K562 (cell line): ENCODE results near the gene BCAS3. TPM values are rescaled to one million over a fixed set of nuclear protein-coding genes. Genes with fewer than 3 reads are reported as not detected.
"Not testable (repeated sequence)": the region's sequence is repeated elsewhere in the genome, so short reads cannot be mapped to it uniquely, and the experiment has no call there.

Experiments
- ATAC-seq: fragments of 200-7000 bp; cut with Tn5 transposase; 3 replicates; pipeline ENCODE4 v1.9.1; 2020; ENCODE audit warnings: moderate library complexity
- BruUV-seq: library from RNA; stranded (reverse); fragments of 400-500 nt; replicated peaks from 2 replicates; lab custom pipeline; 2021; lab: Mats Ljungman, UMichigan
- CTCF ChIA-PET: fragments of 300-600 bp; formaldehyde crosslinking; extraction: SDS; loops from one replicate; lab custom pipeline; 2021; ENCODE audit warnings: low intra/inter-chr PET ratio; lab: Yijun Ruan, JAX
- POLR2A ChIA-PET: fragments of 300-600, 350-650 bp; sonication (Branson Sonifier 250); formaldehyde crosslinking; extraction: SDS; loops from one replicate; lab custom pipeline; 2021; ENCODE audit warnings: antibody characterized with exemption, inconsistent platforms; lab: Yijun Ruan, JAX
- DNase-seq, 4 experiments: peaks; one replicate each; pipeline versions ENCODE4 v3.0.0 to v3.0.0-alpha.2; 2011 to 2018; ENCODE audit warnings: low spot score in 3 of 4, mixed read lengths in 3 of 4; ENCODE audit errors: extremely low read depth in 1 of 4
- FAIRE-seq: peaks from 2 replicates; lab custom pipeline; 2011; peaks lifted over from hg19 to GRCh38; lab: Jason Lieb, UNC
- H2AFZ ChIP-seq: 2 replicates; pipeline ENCODE4 v1.6.0; 2011; ENCODE audit warnings: low read depth, low read length, control low read depth, inconsistent platforms
- H3K27ac ChIP-seq: fragments of 200-600 bp; 3 replicates; pipeline ENCODE4 v1.8.0; 2011; ENCODE audit warnings: low read depth, mild to moderate bottlenecking, control low read depth, inconsistent platforms, low read length, moderate library complexity, mixed read lengths; ENCODE audit errors: extremely low read depth
- H3K27me3 ChIP-seq, 2 experiments: fragments of 300-600 bp in 1 of 2; 2 replicates in 1 of 2; 3 replicates in 1 of 2; pipeline versions ENCODE4 v1.6.0 to v1.8.0; 2011; ENCODE audit warnings: inconsistent platforms in 2 of 2, low read length in 2 of 2, mild to moderate bottlenecking in 1 of 2, mixed read lengths in 1 of 2, moderate library complexity in 1 of 2; ENCODE audit not compliant: control insufficient read depth in 2 of 2, insufficient read depth in 2 of 2
- H3K36me3 ChIP-seq: fragments of 300-600 bp; 3 replicates; pipeline ENCODE4 v1.8.0; 2011; ENCODE audit warnings: mild to moderate bottlenecking, low read length, inconsistent platforms; ENCODE audit not compliant: control insufficient read depth, insufficient read depth
- H3K4me1 ChIP-seq, 2 experiments: fragments of 200-600 bp in 1 of 2; replicated peaks in 1 of 2; 2 replicates in 1 of 2; 3 replicates in 1 of 2; pipeline versions ENCODE4 v1.5.1 to v1.8.0; 2011; ENCODE audit warnings: inconsistent platforms in 2 of 2, low read length in 2 of 2, mild to moderate bottlenecking in 1 of 2, mixed read lengths in 1 of 2, moderate library complexity in 1 of 2; ENCODE audit not compliant: control insufficient read depth in 2 of 2, insufficient read depth in 2 of 2
- H3K4me2 ChIP-seq: 2 replicates; pipeline ENCODE4 v1.6.1; 2011; ENCODE audit warnings: low read length, control low read depth, inconsistent platforms, mixed read lengths; ENCODE audit not compliant: insufficient read depth
- H3K4me3 ChIP-seq: fragments of 200-600 bp; sonication (generic), shearing (Covaris generic); 2 replicates; pipeline ENCODE4 v1.5.1; 2016; ENCODE audit warnings: control low read depth, inconsistent platforms
- H3K79me2 ChIP-seq: fragments of 200-600 bp; 3 replicates; pipeline ENCODE4 v1.8.0; 2011; ENCODE audit warnings: low read length, inconsistent platforms; ENCODE audit not compliant: control insufficient read depth, insufficient read depth
- H3K9ac ChIP-seq, 2 experiments: 2 replicates each; pipeline versions ENCODE4 v1.6.0 to v1.6.1; 2011; ENCODE audit warnings: low read depth in 2 of 2, low read length in 2 of 2, control low read depth in 1 of 2, inconsistent platforms in 1 of 2, mild to moderate bottlenecking in 1 of 2, mixed read lengths in 1 of 2; ENCODE audit not compliant: insufficient read depth in 1 of 2
- H3K9me1 ChIP-seq: one replicate; pipeline ENCODE4 v1.6.0; 2011; ENCODE audit warnings: inconsistent platforms, mild to moderate bottlenecking, low read length, moderate library complexity; ENCODE audit not compliant: control insufficient read depth, insufficient read depth
- H3K9me3 ChIP-seq: replicated peaks from 2 replicates; pipeline ENCODE4 v1.5.1; 2011; ENCODE audit warnings: low read depth, low read length, inconsistent platforms; ENCODE audit not compliant: control insufficient read depth, insufficient read depth
- H4K20me1 ChIP-seq: replicated peaks from 2 replicates; pipeline ENCODE4 v1.6.1; 2011; ENCODE audit warnings: low read length, inconsistent platforms, mixed read lengths; ENCODE audit not compliant: control insufficient read depth, insufficient read depth
- WGBS: fragments of 100-300 bp; shearing (Covaris generic); methylation state at CpG from one replicate; pipeline ENCODE4 v1.1.6; 2016; ENCODE audit warnings: low coverage, mixed read lengths; ENCODE audit not compliant: insufficient coverage; ENCODE audit errors: missing lambda C conversion rate; 5-methylcytosine and 5-hydroxymethylcytosine counted together
- in situ Hi-C: fragments of 300-500 bp; cut with MboI; formaldehyde crosslinking; loops from 4 replicates; pipeline ENCODE4 v1.15.0; 2018; ENCODE audit warnings: inconsistent platforms, mixed read lengths
- intact Hi-C: fragments of 100-400 bp; cut with micrococcal nuclease; formaldehyde crosslinking; loops from 2 replicates; pipeline ENCODE4 v1.14.2; 2022
- polyA plus RNA-seq, 8 experiments: library from polyadenylated mRNA; depleted of rRNA in 4 of 8; stranded (reverse) in 5 of 8; unstranded in 3 of 8; fragments of >200 nt; fragmentation: Nextera tagmentation in 2 of 8; fragmentation: Illumina TruSeq in 1 of 8; extraction: Ambion mirVana in 2 of 8; extraction: Trizol in 1 of 8; gene quantifications; 2 replicates each; pipeline versions ENCODE4 v1.2.1 to v1.2.3, GENCODE V29; 2011 to 2014; ENCODE audit warnings: inconsistent platforms in 1 of 8, missing spikeins in 1 of 8
- total RNA-seq, 7 experiments: library from RNA; depleted of rRNA in 6 of 7; stranded (reverse); fragments of >200 nt in 6 of 7; fragmentation: Illumina TruSeq in 2 of 7; extraction: Trizol in 2 of 7; gene quantifications; 2 replicates each; pipeline versions ENCODE4 v1.2.1 to v1.2.3, GENCODE V29; 2011 to 2021; ENCODE audit warnings: low replicate concordance in 1 of 7
- TF ChIP-seq, protein P1 (sequence below), 3 experiments: fragments of 200-800 bp in 1 of 3; fragments of 250-450 bp in 1 of 3; fragments of 450-650 bp in 1 of 3; sonication (Bioruptor Pico) in 1 of 3; sonication (Bioruptor generic) in 1 of 3; formaldehyde crosslinking in 1 of 3; IDR thresholded peaks; 2 replicates each; pipeline versions ENCODE4 v1.6.1 to v1.8.0; 2016 to 2022; ENCODE audit warnings: mild to moderate bottlenecking in 2 of 3, missing genetic modification characterization in 2 of 3, missing compliant biosample characterization in 1 of 3, moderate library complexity in 1 of 3

BCAS3 gene
- total and polyA plus RNA-seq, 9 of the 15 experiments (the other 6 are each of a cell fraction or from before 2014, with no cell fraction given): 1.9 to 5.5 (median 3.5) TPM

DNA sequence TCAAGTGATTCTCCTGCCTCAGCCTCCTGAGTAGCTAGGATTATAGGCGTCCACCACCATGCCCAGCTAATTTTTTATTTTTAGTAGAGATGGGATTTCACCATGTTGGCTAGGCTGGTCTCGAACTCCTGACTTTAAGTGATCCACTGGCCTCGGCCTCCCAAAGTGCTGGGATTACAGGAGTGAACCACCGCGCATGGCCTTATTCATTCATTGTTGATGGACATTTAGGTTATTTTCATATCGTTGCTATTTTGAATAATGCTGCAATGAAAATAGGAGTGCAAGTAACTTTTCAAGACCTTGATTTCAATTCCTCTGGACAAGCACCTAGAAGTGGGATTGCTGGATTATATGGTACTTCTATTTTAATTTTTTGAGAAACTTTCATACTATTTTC lies 752.2 kb downstream of the BCAS3 start:
- in situ Hi-C loops: loop anchor here (10.0 to 25.0 kb wide), 2 partner anchors 415 to 682 kb away; no protein-coding TSS in a partner anchor
- intact Hi-C loops: not testable (repeated sequence)

More for the DNA sequence above, 752.2 kb downstream of the BCAS3 start:
- CTCF ChIA-PET, DNase-seq, H2AFZ ChIP-seq, FAIRE-seq, H4K20me1 ChIP-seq, H3K9ac ChIP-seq, H3K9me1 ChIP-seq, H3K79me2 ChIP-seq, ATAC-seq, POLR2A ChIA-PET, H3K9me3 ChIP-seq, H3K36me3 ChIP-seq, BruUV-seq, H3K4me2 ChIP-seq, H3K27me3 ChIP-seq, H3K4me1 ChIP-seq, H3K4me3 ChIP-seq, H3K27ac ChIP-seq: not testable (repeated sequence)
- WGBS: 24% methylated on average over 6 of the region's 6 CpGs
- TF ChIP-seq, protein P1, sequence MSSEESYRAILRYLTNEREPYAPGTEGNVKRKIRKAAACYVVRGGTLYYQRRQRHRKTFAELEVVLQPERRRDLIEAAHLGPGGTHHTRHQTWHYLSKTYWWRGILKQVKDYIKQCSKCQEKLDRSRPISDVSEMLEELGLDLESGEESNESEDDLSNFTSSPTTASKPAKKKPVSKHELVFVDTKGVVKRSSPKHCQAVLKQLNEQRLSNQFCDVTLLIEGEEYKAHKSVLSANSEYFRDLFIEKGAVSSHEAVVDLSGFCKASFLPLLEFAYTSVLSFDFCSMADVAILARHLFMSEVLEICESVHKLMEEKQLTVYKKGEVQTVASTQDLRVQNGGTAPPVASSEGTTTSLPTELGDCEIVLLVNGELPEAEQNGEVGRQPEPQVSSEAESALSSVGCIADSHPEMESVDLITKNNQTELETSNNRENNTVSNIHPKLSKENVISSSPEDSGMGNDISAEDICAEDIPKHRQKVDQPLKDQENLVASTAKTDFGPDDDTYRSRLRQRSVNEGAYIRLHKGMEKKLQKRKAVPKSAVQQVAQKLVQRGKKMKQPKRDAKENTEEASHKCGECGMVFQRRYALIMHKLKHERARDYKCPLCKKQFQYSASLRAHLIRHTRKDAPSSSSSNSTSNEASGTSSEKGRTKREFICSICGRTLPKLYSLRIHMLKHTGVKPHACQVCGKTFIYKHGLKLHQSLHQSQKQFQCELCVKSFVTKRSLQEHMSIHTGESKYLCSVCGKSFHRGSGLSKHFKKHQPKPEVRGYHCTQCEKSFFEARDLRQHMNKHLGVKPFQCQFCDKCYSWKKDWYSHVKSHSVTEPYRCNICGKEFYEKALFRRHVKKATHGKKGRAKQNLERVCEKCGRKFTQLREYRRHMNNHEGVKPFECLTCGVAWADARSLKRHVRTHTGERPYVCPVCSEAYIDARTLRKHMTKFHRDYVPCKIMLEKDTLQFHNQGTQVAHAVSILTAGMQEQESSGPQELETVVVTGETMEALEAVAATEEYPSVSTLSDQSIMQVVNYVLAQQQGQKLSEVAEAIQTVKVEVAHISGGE (CRISPR knock-in tag; IDR thresholded peaks at IDR 0.05): peak in 1 of 3 experiments; percentile 93; a peak in 2 of 6 replicates
